ENCODE results near the gene SLFN11.

The SLFN11 gene

GRCh38 chr17:35373534-35373983 lies at the start of gene SLFN11:
SLFN11 (minus strand) TSS chr17:35373621; CDS start chr17:35363807, 9,814 bp downstream.
- TF ChIP-seq CTCF (IDR thresholded peaks at IDR 0.05) = no peak

GRCh38 chr17:35416659-35417058 lies 43.2 kb upstream of the SLFN11 start:
- no peak for TF ChIP-seq CTCF (IDR thresholded peaks at IDR 0.05)

GRCh38 chr17:35414247-35414646 lies 40.8 kb upstream of the SLFN11 start:
- TF ChIP-seq CTCF (IDR thresholded peaks at IDR 0.05) = no peak

- TF ChIP-seq CTCF (IDR thresholded peaks at IDR 0.05) = no peak
Observed at GRCh38 chr17:35407531-35407930, 34.1 kb upstream of the SLFN11 start.

GRCh38 chr17:35406568-35406967 lies 33.1 kb upstream of the SLFN11 start:
- no peak for TF ChIP-seq CTCF (IDR thresholded peaks at IDR 0.05)

GRCh38 chr17:35404360-35404759 lies 30.9 kb upstream of the SLFN11 start:
- TF ChIP-seq CTCF (IDR thresholded peaks at IDR 0.05) = no peak

GRCh38 chr17:35390663-35391062 lies 17.2 kb upstream of the SLFN11 start:
- TF ChIP-seq CTCF (IDR thresholded peaks at IDR 0.05) = no peak

- TF ChIP-seq CTCF (IDR thresholded peaks at IDR 0.05) = no peak
Observed at GRCh38 chr17:35390156-35390555, 16.7 kb upstream of the SLFN11 start.

All from LNCAP (cell line).